ENCODE results near the gene ADAM12.

Gene ADAM12

GRCh38 chr10:126022841-126023240 lies 365.4 kb downstream of the ADAM12 start:
- no peak for TF ChIP-seq ZNF2 (tag by site-specific recombination; IDR thresholded peaks at IDR 0.05)
- no peak for TF ChIP-seq ZNF266 (tag by site-specific recombination; IDR thresholded peaks at IDR 0.05; ENCODE audit: low read depth)
- TF ChIP-seq ZNF777 (tag by site-specific recombination; IDR thresholded peaks at IDR 0.05; ENCODE audit: borderline replicate concordance), result no peak
- no peak for TF ChIP-seq MYNN (tag by site-specific recombination; IDR thresholded peaks at IDR 0.05; ENCODE audit: borderline replicate concordance)
- no peak for TF ChIP-seq ZNF133 (tag by site-specific recombination; IDR thresholded peaks at IDR 0.05)
- TF ChIP-seq ZNF174 (tag by site-specific recombination; IDR thresholded peaks at IDR 0.05), result no peak
- TF ChIP-seq ZBTB6 (tag by site-specific recombination; IDR thresholded peaks at IDR 0.05), result no peak
- no peak for TF ChIP-seq ZNF138 (tag by site-specific recombination; IDR thresholded peaks at IDR 0.05; ENCODE audit: borderline replicate concordance)
- Histone ChIP-seq H3K27ac (ENCODE audit: extremely low read depth, low read depth, low read length) (no peak overlapping the region), H3K4me1 (ENCODE audit: control insufficient read depth, insufficient read depth, low read length) (no peaks in the 10 kb centered on the region), H3K9me3 (ENCODE audit: control insufficient read depth, insufficient read depth, low read depth, low read length) (no peaks in the 10 kb centered on the region), H3K4me3 (ENCODE audit: low read depth, low read length) (no peak overlapping the region), H3K36me3 (ENCODE audit: control insufficient read depth in 2 of 2, insufficient read depth in 1 of 2, low read length in 2 of 2) (no peaks in the 10 kb centered on the region)
- ChIA-PET CTCF (no interaction called here), POLR2A (no interaction called here)

DNA sequence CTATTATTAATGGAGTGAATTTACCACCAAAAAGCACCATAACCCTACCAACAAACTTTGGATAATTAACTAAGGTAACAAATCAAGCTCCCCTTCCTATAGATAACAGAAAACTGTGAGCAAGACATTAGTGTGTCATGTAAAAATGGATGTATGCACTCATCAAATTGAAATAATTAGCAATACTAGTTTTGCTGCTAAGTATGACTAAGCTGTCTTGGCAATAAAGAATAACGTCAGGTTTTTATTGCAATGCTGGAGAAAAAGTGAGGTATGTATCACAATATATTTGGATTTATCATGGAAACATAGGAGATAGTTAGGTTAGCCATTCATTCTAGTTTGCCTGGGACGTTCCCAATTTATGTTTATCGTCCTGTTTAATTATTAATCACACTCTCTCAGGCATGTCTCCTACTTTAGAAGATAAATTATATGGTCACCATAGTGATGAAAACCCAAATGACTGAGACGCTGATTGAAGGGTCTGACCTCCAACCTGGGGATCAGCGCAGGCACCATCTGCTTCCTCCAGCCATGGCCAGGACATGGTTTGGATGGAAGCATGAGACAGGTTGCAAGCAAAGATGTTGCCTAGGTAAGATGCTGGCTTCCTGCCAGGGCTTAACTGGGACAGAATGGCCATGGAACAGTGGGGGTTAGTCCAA lies 366.3 kb downstream of the ADAM12 start:
- H3K27ac ChIP-seq (ENCODE audit: extremely low read depth, low read depth, low read length), result no peak overlapping the region
- H3K36me3 ChIP-seq (ENCODE audit: control insufficient read depth in 2 of 2, insufficient read depth in 1 of 2, low read length in 2 of 2), result no peaks in the 10 kb centered on the region
- no peaks in the 10 kb centered on the region for H3K4me1 ChIP-seq (ENCODE audit: control insufficient read depth, insufficient read depth, low read length)
- ChIA-PET POLR2A (no interaction called here), CTCF (no interaction called here)
- no peak for TF ChIP-seq ZEB2 (tag by site-specific recombination; IDR thresholded peaks at IDR 0.05)
- no peak for TF ChIP-seq ZNF280D (tag by site-specific recombination; IDR thresholded peaks at IDR 0.05)
- no peak for TF ChIP-seq GLI4 (tag by site-specific recombination; IDR thresholded peaks at IDR 0.05)
- no peak for TF ChIP-seq ZNF555 (tag by site-specific recombination; conservative IDR thresholded peaks at IDR 0.05)
- TF ChIP-seq ZSCAN30 (tag by site-specific recombination; IDR thresholded peaks at IDR 0.05), result no peak
- no peak for TF ChIP-seq SP7 (tag by site-specific recombination; IDR thresholded peaks at IDR 0.05)
- no peak for TF ChIP-seq ZNF664 (tag by site-specific recombination; IDR thresholded peaks at IDR 0.05)
- TF ChIP-seq ZNF623 (tag by site-specific recombination; IDR thresholded peaks at IDR 0.05), result no peak
- TF ChIP-seq ZNF600 (tag by site-specific recombination; IDR thresholded peaks at IDR 0.05), result no peak
- no peak for TF ChIP-seq BCL11A (tag by site-specific recombination; IDR thresholded peaks at IDR 0.05; ENCODE audit: low read depth)
- TF ChIP-seq ZNF596 (tag by site-specific recombination; IDR thresholded peaks at IDR 0.05), result no peak
- TF ChIP-seq RBAK (tag by site-specific recombination; IDR thresholded peaks at IDR 0.05), result no peak
- H3K4me3 ChIP-seq (ENCODE audit: low read depth, low read length), result no peak overlapping the region
- no peaks in the 10 kb centered on the region for H3K9me3 ChIP-seq (ENCODE audit: control insufficient read depth, insufficient read depth, low read depth, low read length)
